Nephron progenitor cell (in vitro differentiated cells): ENCODE results near the gene PPP2R5D.

ENCODE experiments used
- DNase-seq: peaks from one replicate; pipeline ENCODE4 v3.0.0; 2021
- H3K27ac Mint-ChIP-seq: 2 replicates; pipeline ENCODE4 v1.8.0; 2021; ENCODE audit warnings: mild to moderate bottlenecking, moderate library complexity, mixed read lengths
- H3K27me3 Mint-ChIP-seq: 2 replicates; pipeline ENCODE4 v1.8.0; 2021; ENCODE audit warnings: mild to moderate bottlenecking, low read depth, mixed read lengths; ENCODE audit not compliant: poor library complexity
- H3K36me3 Mint-ChIP-seq: 2 replicates; pipeline ENCODE4 v1.8.0; 2021; ENCODE audit warnings: low read depth, mixed read lengths
- H3K4me1 Mint-ChIP-seq: 2 replicates; pipeline ENCODE4 v1.8.0; 2021; ENCODE audit warnings: mixed read lengths
- H3K4me3 Mint-ChIP-seq: 2 replicates; pipeline ENCODE4 v1.8.0; 2021; ENCODE audit warnings: mild to moderate bottlenecking, moderate library complexity, mixed read lengths
- H3K9me3 Mint-ChIP-seq: 2 replicates; pipeline ENCODE4 v1.8.0; 2021; ENCODE audit warnings: mild to moderate bottlenecking, moderate library complexity, mixed read lengths
- TF ChIP-seq, protein P1 (sequence below): fragments of 200-600 bp; sonication (generic); IDR thresholded peaks from 2 replicates; pipeline ENCODE4 v1.5.0; 2021; ENCODE audit warnings: antibody characterized with exemption

The PPP2R5D gene

GRCh38 chr6:43053545-43054205 lies 69.3 kb downstream of the PPP2R5D start, which contains the start of gene CUL7:
Gene CUL7 (minus strand): TSS chr6:43053851. CDS start chr6:43052788, 1,063 bp downstream.
- DNase-seq, result peak; percentile 85
- Mint-ChIP-seq H3K27me3 (no peaks in the 10 kb centered on the region), H3K4me1 (peaks cover 48% of the 10 kb centered on the region), H3K9me3 (no peaks in the 10 kb centered on the region), H3K36me3 (peaks cover 57% of the 10 kb centered on the region), H3K27ac (peak within 1 kb of the TSS; percentile 98), H3K4me3 (peak within 1 kb of the TSS; percentile 96)
- TF ChIP-seq, protein P1, sequence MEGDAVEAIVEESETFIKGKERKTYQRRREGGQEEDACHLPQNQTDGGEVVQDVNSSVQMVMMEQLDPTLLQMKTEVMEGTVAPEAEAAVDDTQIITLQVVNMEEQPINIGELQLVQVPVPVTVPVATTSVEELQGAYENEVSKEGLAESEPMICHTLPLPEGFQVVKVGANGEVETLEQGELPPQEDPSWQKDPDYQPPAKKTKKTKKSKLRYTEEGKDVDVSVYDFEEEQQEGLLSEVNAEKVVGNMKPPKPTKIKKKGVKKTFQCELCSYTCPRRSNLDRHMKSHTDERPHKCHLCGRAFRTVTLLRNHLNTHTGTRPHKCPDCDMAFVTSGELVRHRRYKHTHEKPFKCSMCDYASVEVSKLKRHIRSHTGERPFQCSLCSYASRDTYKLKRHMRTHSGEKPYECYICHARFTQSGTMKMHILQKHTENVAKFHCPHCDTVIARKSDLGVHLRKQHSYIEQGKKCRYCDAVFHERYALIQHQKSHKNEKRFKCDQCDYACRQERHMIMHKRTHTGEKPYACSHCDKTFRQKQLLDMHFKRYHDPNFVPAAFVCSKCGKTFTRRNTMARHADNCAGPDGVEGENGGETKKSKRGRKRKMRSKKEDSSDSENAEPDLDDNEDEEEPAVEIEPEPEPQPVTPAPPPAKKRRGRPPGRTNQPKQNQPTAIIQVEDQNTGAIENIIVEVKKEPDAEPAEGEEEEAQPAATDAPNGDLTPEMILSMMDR, result no peak

- Mint-ChIP-seq H3K9me3 (no peaks in the 10 kb centered on the region), H3K4me3 (peak overlapping the region; percentile 96), H3K4me1 (peaks cover 54% of the 10 kb centered on the region), H3K27me3 (no peaks in the 10 kb centered on the region), H3K36me3 (peaks cover 53% of the 10 kb centered on the region), H3K27ac (peak overlapping the region; percentile 98)
- TF ChIP-seq, protein P1, result no peak
- DNase-seq, result no peak
Measured at GRCh38 chr6:43054206-43054943, 70.0 kb downstream of the PPP2R5D start.

GRCh38 chr6:43055966-43056365 lies 71.6 kb downstream of the PPP2R5D start:
- Mint-ChIP-seq H3K36me3 (peaks cover 37% of the 10 kb centered on the region), H3K27ac (peak overlapping the region; percentile 58), H3K9me3 (no peaks in the 10 kb centered on the region), H3K27me3 (no peaks in the 10 kb centered on the region), H3K4me3 (no peak overlapping the region), H3K4me1 (peaks cover 56% of the 10 kb centered on the region)
- TF ChIP-seq, protein P1, result no peak
- DNase-seq, result no peak

- TF ChIP-seq, protein P1, result no peak
- Mint-ChIP-seq H3K27me3 (no peaks in the 10 kb centered on the region), H3K4me3 (peak overlapping the region; percentile 95), H3K27ac (peak overlapping the region; percentile 99), H3K4me1 (peaks cover 42% of the 10 kb centered on the region), H3K9me3 (no peaks in the 10 kb centered on the region), H3K36me3 (peaks cover 36% of the 10 kb centered on the region)
- no peak for DNase-seq
Measured at GRCh38 chr6:43058531-43058930, 74.2 kb downstream of the PPP2R5D start.

DNA sequence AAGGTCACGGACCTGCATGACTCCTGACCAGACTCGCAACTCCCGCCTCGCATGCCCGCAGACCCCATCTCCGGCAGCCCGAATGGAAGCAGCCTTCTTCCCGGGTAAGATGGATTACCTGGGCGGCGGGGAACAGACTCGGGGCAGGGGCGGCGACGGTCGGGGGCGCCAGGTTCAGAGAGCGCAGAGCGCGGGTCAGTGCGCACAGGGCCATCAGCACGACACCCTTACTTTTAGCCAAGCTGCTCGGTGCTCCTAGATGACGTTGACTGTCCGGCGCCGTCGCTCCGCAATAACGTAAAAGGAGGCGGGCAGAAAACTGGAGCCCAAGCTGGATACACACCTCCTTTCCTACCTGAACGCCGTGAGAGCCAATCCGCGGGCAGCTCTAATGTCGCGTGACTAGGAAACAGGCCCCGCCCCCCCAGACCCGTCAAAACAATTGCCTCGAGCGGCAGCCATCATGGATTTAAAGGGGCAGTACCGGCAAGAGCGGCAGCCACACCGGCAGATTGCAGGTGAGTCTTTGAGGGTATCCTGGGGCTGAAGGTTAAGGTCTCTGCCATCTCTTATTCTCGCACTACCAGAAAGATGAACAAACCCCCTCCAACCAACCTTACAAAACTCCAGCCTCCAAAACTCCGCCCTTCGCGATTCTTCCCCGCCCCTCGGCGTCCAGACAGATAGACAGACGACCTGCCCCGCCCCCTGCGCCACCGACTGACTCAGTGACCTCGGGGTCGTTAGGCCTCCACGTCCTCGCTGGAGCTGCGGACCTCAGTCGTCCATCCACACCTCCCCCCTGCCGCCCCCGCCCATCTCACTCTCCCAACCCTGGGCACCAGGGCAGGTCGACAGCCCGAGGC lies 75.0 kb downstream of the PPP2R5D start, which contains the start of the genes KLC4 and MRPL2:
Gene KLC4, plus strand, starts transcription at position 464 of the 866 bp plus-strand sequence. CDS start 1,705 bp downstream, outside the sequence.
Gene MRPL2, minus strand, starts transcription at position 267 of the 866 bp plus-strand sequence. Its CDS starts 53 bp downstream, at position 214.
- H3K4me1 Mint-ChIP-seq, result peaks cover 35% of the 10 kb centered on the region
- DNase-seq, result peak; percentile 96
- TF ChIP-seq, protein P1, result no peak
- H3K27ac Mint-ChIP-seq, result peak within 1 kb of the TSS; percentile 99
- H3K4me3 Mint-ChIP-seq, result peak within 1 kb of the TSS; percentile 95
- no peaks in the 10 kb centered on the region for H3K9me3 Mint-ChIP-seq
- H3K27me3 Mint-ChIP-seq, result no peaks in the 10 kb centered on the region
- H3K36me3 Mint-ChIP-seq, result peaks cover 36% of the 10 kb centered on the region
